NCI-H82 treated with DMSO at 0.1 percent for 48 hours (cell line): ENCODE data around the gene SLC25A34.

Experiments used
- DNase-seq: peaks from one replicate; lab custom pipeline; 2025; ENCODE audit not compliant: unreplicated experiment; lab: John Stamatoyannopoulos, UW

Gene SLC25A34

DNA sequence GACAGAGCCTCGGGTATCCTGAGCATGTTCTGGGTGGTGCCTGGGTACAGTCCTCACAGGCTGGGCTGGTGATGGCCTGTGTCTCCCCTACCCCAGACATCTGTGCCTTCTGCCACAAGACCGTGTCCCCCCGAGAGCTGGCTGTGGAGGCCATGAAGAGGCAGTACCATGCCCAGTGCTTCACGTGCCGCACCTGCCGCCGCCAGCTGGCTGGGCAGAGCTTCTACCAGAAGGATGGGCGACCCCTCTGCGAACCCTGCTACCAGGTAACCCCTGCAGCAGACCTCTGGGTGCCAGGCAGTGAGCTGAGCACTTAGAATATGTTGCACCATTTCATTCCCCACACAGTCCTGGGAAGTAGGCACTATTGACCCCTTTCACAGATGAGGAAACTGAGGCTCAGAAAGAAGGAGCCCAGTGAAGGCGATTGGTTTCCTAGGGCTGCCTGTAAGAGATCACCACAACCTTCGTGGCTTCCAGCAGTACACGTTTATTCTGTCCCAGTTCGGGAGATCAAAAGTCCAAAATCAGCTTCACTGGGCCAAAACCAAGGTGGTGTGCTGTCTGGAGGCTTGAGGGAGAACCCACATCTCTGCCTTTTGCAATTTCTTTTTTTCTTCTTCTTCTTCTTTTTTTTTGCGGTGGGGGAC is 34.4 kb downstream of the SLC25A34 start:
- no peak for DNase-seq

DNA sequence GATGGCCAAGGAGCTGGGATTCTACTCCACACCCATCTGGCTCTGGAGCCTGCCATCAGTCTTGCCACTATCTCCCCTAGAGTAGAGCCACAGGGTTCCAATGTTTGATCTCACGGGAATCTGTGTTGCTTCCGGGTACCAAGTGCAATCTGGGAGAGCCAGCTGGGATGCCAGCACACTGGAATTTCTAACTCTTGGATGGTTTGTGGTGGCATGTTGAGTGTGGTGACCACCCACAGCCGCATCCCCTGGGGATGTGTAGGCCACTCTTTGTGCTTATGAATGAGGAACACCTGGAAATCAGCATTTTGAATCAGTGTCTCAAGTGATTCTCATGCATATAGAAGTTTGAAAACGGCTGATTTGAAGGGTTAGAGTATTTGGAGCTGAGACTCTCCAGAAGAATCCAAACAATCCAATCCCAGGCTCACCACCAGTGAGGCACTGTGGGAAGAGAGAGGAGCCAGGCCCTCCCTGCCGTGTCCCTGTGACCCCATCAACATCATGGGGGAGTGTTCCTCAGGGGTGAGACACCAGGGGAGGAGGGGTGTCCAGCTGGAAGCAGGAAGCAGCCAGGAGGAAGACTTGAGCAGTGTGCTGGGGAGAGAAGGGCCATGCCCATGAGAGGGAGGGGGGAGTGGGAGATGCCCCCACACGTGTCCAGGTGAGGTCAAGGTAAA is 35.9 kb downstream of the SLC25A34 start:
- no peak for DNase-seq

DNA sequence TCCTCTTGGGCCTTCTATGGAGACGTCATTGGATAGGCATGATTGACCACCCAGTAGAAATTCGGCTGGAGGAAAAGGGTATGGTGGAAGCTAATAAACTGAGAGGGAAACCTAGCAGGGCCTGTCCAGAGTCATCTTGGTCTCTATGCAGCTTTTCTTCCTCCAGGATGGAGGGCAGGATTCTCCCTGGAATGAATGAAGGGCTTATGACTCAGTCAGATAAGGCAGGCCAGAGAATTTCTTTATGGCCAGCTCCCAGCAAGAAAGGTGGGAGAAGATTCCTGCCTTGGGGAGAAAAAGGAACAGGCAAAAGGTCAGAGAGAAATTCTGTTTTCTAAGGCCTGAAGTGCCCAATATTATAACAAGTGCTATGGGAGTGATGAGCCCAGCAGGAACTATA is 39.6 kb downstream of the SLC25A34 start:
- no peak for DNase-seq

DNA sequence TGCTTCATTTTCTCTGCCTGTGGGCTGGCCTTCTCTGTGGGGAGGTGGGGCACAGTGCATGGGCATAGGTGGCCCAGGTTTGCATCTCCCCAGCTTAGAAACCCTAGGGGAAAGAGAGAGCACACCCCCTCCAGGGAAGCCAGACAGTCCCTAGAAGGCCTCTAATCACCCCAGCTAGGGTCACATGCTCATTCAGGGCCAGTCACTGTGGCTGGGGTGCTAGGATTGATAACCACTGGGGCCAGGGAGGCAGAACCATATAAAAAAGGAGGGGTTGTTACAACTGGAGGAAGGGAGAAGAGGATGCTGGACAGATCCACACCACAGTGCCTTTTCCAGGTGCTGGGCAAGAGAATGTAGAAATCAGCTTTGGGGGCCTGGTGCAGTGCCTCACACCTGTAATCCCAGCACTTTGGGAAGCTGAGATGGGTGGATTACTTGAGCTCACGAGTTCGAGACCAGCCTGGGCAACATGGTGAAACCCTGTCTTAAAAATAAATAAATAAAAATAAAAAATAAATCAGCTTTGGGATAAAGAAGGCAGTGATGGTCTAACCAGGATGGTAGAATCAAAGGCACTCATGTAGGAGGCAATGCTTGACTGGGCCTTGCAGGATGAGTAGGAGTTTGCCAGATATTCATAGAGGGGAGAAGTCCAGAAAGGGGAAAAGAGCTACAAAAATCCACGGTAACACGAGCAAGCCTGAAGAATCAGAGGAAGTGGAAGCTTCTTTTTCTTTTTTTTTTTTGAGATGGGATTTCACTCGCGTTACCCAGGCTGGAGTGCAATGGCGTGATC is 42.0 kb downstream of the SLC25A34 start:
- no peak for DNase-seq

DNA sequence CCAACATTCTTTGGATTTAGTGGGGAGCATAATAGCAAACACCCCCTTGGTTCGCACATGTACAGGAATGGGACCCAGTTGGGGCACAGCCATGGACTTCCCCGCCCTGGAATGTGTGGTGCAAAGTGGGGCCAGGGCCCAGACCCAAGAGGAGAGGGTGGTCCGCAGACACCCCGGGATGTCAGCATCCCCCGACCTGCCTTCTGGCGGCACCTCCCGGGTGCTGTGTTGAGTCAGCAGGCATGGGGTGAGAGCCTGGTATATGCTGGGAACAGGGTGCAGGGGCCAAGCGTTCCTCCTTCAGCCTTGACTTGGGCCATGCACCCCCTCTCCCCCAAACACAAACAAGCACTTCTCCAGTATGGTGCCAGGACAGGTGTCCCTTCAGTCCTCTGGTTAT is 49.6 kb downstream of the SLC25A34 start:
- no peak for DNase-seq

DNA sequence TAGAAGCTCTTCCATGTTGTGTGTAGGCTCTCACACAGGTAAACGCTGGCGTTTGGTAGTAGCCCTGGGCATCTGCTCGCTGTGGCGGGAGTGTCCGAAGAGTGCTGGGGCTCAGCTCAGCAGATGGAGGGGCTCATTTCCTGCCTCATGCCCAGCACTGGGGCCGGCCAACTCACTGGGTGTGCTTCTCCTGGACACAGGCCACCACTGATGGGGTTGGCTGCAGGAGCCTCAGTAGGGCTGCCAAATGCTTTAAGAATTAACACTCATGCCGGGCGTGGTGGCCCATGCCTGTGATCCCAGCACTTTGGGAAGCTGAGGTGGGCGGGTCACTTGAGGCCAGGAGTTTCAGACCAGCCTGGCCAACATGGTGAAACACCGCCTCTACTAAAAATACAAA is 50.5 kb downstream of the SLC25A34 start:
- DNase-seq = no peak

DNA sequence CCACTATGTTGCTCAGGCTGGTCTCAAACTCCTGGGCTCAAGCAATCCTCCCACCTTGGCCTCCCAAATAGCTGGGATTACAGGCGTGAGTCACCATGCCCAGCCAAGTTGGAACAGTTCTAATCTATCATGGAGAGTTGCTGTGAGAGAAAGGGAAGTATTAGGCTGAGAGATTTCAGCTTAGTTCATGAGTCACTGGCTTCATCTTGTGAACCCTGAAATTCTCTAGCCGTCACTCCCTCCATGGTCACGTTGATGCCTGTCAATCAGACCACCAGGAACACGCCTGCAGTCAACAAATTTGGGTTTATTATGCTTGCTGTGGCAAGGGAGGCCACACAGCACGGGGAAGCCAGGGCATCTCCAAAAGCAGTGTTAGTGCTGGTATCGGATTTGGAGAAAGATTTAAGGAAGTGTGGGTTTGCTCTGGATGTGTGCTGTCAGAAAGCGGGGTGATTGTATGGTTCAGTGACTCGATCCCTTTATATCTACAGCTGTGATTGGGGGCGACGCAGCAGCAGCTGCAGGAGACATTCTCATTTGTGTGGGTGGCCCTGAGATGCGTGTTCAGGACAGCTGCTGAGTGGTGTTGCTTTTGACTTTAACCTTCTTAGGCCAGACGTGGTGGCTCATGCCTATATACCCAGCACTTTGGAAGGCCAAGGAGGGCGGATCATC is 52.7 kb downstream of the SLC25A34 start:
- no peak for DNase-seq
